GM19035 (cell line): ENCODE measurements around the gene ATP6V1A.

ENCODE experiments used
- ATAC-seq: cut with Tn5 transposase; IDR thresholded peaks from one replicate; pipeline ENCODE4 v1.9.1; 2021; ENCODE audit not compliant: unreplicated experiment

Gene ATP6V1A

GRCh38 chr3:113745756-113746547, 883 bp upstream of the ATP6V1A start, which contains the start of gene NAA50:
TSS of gene NAA50 (minus strand) at chr3:113746249. CDS start at chr3:113745949, 300 bp downstream.
- peak; percentile 51 for ATAC-seq

DNA sequence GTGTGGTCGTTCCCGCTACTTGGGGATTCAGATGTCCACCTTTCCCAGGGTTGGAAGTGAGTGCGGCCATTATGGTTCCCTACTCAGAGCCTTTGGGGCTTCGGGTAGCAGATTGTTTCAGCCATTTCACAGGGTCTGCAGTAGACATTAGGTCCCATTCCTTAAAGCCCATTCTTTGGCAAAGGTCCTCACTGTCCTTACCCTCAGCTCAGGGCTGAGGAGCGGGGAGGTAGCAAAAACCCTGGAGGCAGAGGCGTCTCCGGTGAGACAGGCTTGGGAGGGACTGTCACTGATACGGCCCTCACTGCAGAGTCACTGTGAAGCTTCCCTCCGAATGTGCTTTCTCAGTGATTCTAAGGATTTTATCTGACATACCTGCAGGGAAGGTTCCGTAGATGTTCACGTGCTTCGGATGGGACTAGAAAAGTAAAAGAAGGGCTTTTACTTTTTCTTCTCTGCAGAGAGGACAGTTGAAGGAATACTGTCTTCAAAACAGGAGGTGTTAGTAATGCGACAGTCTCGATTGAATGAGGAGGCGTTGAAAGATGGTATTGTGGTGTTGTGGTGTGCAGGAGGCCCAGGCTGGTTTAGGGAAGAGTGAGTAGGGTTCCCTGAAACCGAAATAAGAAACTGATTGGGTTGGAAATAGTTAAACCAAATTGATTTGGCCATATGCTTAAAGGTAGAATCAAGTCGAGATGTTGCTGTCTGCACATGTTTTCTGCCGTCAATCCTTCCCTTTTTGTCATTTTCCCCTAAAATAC, 630 bp downstream of the ATP6V1A start:
- peak; percentile 5 for ATAC-seq

- ATAC-seq, result no peak
These were observed 4.3 kb downstream of the ATP6V1A start for GRCh38 chr3:113751141-113751540.

GRCh38 chr3:113753376-113753985, 6.6 kb downstream of the ATP6V1A start:
- ATAC-seq, result no peak

- peak; percentile 60 for ATAC-seq
These were observed 7.8 kb downstream of the ATP6V1A start for GRCh38 chr3:113754494-113755159.

DNA sequence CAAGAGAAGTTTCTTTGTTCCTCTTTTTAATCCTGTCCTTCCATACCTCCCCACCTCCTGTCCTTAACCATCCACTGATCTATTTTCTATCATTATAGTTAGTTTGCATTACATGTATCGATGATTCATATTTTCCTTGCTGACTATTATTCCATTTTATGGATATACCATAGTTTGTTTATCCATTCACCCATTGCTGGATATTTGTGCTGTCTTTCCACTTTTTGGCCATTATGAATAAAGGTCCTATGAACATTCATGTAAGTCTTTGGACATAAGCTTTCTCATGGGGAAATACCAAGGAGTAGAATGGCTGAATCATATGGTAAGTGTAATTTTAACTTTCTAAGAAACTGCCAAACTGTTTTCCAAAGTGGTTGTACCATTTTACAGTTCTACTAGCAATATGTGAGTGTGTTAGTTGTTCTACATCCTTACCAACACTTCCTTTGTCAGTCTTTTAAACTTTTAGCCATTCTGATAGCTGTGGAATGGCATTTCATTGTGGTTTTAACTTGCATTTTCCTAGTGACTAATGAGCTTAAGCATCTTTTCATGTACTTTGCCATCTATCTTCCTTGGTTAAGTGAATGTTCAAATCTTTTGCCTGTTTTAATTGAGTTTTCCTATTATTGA, 11.7 kb downstream of the ATP6V1A start:
- no peak for ATAC-seq

DNA sequence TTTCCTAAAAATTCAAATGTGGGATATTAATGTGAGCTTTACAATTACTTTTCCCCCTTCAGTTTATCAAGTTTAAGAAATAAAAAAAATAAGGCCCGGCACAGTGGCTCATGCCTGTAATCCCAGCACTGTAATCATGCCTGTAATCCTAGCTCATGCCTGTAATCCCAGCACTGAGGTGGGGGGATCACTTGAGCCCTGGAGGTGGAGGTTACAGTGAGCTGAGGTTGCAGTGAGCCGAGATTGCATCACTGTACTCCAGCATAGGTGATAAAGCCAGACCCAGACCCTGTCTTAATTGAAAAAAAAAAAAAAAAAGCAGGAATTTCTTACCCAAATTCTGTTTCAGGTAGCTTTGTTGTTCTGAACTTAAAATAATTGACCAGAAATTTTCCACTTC, 17.9 kb downstream of the ATP6V1A start:
- no peak for ATAC-seq

GRCh38 chr3:113769551-113769950, 22.7 kb downstream of the ATP6V1A start:
- no peak for ATAC-seq

- no peak for ATAC-seq
These were observed 25.2 kb downstream of the ATP6V1A start for GRCh38 chr3:113771993-113772392.

DNA sequence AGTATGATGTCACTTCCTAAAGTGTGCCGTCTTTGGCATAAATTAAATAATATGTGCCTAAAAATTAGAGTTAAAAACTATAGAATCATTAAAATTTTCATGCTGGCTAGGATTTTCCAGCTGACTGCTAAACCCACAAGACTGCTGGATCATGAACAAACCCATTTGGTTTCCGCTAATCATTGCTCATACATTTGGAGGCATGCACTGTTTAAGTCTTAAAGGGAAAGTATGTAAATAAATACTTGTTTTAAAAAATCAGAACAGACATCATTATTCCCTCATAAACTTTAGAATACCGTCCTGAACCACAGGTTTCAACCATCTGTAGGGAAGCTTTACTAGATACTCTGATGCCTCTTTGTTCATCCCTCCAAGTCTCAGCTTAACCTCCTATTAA, 26.5 kb downstream of the ATP6V1A start:
- ATAC-seq, result no peak

DNA sequence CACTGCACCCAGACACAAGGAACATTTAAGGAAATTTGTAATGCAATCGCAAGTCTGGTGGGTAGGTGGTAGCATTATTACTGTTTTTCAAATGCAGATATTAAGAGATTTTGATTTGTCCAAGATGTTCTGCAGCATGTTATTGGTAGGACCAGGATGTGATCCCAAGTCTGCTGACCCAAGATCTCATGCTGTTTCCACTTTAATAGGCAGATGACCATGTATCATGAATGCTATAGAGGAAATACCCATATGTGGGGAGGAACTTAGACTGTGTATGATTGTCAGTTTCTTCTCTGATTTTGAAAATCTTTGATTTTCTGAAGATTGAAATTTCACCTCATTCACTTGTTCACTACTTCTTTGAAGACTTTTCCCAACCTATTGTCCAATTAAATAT, 28.7 kb downstream of the ATP6V1A start:
- ATAC-seq, result no peak

GRCh38 chr3:113776564-113776963, 29.7 kb downstream of the ATP6V1A start:
- ATAC-seq, result no peak

DNA sequence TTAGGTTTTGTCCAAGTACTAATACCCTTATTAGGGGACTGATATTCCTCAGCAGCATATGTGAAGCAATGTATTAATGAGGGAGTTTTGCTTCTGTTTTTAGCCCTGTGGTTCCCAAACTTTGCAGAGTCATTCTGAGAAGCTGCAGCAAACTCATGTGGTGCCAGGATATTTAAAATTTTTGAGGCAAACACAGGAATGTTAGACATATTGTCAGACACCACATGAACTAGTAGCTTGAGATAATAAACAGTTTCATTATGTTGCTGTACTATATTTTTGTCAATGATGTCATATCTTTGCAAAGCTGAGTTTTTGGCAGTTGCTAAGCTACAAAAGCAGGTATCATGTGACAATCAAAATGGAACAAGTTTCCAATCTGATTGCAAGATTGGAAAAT, 36.6 kb downstream of the ATP6V1A start:
- no peak for ATAC-seq

- no peak for ATAC-seq
These were observed 37.1 kb downstream of the ATP6V1A start for GRCh38 chr3:113783980-113784379.

- no peak for ATAC-seq
These were observed 44.5 kb downstream of the ATP6V1A start for GRCh38 chr3:113791381-113791780.

GRCh38 chr3:113794526-113794925, 47.7 kb downstream of the ATP6V1A start:
- no peak for ATAC-seq

DNA sequence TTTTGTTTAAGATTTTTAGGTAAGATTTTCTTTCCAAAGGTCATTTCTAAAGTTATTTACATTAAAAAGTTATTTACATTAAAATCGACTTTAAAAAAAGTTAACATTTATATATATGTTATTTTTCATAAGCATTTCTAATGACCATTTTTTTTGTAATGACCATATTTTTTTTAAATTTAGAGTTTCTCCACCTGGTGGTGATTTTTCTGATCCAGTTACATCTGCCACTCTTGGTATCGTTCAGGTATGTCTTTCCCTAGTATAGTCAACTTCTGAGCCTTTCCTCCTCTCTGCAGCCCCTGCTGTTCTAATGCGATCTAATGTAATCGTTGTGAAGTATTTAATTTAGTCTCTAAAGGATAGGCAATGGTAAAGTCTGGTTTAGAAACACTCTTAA, 48.9 kb downstream of the ATP6V1A start:
- ATAC-seq, result no peak

DNA sequence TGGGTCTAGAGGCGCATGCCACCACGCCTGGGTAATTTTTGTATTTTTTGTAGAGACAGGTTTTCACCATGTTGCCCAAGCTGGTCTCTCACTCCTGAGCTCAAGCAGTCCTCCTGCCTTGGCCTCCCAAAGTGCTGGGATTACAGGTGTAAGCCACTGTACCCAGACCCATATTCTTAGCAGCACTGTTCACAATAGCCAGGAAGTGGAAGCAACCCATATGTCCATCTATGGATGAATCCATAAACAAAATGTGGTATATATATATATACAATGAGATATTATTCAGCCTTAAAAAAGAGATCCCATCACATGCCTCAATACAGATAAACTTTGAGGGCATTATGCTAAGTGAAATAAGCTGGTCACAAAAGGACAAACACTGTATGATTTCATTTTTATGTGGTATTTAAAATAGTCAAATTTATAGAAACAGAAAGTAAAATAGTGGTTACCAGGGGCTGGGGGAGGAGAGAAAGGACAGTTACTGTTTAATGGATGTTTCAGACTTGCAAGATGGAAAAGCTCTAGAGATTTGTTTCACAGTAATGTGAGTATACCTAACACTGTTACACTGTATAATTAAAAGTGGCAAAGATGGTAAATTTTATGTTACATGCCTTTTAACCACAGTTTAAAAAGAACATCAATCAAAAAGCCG, 56.1 kb downstream of the ATP6V1A start:
- no peak for ATAC-seq

GRCh38 chr3:113804661-113805060, 57.8 kb downstream of the ATP6V1A start:
- no peak for ATAC-seq

DNA sequence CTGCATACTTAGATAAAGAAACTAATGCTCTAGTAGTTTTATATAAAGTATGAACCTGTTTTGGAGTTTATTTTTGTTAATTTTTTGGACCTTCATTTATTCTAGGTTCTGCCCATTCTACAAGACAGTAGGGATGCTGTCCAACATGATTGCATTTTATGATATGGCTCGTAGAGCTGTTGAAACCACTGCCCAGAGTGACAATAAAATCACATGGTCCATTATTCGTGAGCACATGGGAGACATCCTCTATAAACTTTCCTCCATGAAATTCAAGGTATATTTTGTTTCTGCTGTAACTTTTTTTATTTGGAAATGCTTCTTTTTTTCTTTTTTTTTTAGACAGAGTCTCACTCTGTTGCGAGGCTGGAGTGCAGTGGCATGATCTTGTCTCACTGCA, 58.4 kb downstream of the ATP6V1A start:
- ATAC-seq, result no peak
